OCI-LY1 (cell line): ENCODE results near the gene BMPER.

Source experiments
- CTCF ChIP-seq: fragments of 200-600 bp; sonication (generic), shearing (Covaris generic); IDR thresholded peaks from 2 replicates; pipeline ENCODE4 v1.5.1; 2017; ENCODE audit warnings: mild to moderate bottlenecking, antibody characterized with exemption, low read length, moderate library complexity, mixed read lengths
- EZH2 ChIP-seq: fragments of 200-600 bp; sonication (generic), shearing (Covaris generic); IDR thresholded peaks from 2 replicates; pipeline ENCODE4 v1.8.0; 2017; ENCODE audit warnings: borderline replicate concordance, mixed run types, mild to moderate bottlenecking, antibody characterized with exemption, low read length, moderate library complexity, mixed read lengths

DNA sequence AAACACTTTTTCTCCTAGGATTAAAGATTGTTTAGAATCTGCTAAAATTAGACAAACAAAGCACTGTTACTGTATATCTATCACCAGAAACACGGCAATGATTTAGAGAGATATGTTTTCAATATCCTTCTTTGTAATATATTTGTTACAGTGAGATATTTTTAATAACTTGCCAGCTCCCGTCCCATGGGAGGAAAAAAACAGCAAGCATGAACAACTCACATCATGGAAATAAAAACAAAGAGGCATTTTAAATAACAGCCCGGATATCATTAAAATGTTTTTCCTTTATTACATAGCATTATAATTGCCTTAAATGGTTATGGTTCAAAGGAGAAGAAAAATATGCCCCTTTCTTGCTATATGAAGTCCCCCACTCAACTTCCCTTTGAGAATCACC lies 272.1 kb downstream of the BMPER start:
- no peak for TF ChIP-seq CTCF
- TF ChIP-seq EZH2, result no peak
